DMS79 treated with DMSO at 0.1 percent for 48 hours (cell line): ENCODE measurements around the gene ACTL8.

ENCODE experiments used
- DNase-seq: peaks from one replicate; lab custom pipeline; 2025; lab: John Stamatoyannopoulos, UW

Gene ACTL8

DNA sequence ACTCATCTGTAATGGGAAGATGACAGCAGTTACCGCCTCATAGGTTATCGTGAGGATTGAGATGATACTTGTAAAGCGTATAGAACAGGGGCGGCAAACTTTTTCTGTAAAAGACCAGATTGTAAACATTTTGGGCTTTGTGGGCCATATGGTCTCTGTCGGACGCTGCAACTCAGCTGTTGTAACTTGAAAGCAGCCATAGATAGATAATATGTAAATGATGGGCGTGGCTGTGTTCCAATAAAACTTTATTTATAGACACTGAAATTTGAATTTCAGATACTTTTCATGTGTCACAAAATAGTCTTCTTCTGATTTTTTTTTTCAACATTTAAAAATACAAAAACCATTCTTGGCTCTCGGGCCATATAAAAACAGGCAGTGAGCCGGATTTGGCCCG lies 15.8 kb downstream of the ACTL8 start:
- no peak for DNase-seq

DNA sequence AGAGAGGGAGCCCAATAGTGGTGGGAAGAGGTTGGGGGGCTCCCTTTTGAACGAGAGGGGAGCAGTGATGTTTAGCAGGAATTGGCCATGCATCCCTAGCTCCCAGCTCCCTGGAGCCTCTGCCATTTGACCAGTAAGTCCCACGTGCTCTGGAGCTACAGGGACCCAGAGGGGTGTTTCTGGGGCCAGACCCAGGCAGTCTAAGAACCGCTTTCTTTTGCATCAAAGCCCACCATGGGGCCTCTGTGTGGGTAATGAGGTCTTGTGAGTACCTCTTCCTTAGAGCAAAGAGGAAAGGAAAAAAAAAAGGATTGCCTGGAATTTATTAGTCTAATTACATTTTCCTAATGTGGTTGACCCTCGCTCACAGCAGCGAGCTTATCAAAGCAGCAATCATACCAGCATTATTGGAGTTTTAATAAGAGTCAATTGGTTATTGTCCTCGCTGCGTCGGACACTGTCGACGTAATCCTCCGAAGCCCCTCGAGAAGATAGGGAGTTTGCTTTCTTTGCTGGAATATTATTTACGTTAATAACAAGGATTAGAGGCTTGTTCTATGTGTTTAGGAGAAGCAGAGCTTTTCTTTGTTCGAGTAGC lies 17.6 kb downstream of the ACTL8 start:
- DNase-seq: no peak

DNA sequence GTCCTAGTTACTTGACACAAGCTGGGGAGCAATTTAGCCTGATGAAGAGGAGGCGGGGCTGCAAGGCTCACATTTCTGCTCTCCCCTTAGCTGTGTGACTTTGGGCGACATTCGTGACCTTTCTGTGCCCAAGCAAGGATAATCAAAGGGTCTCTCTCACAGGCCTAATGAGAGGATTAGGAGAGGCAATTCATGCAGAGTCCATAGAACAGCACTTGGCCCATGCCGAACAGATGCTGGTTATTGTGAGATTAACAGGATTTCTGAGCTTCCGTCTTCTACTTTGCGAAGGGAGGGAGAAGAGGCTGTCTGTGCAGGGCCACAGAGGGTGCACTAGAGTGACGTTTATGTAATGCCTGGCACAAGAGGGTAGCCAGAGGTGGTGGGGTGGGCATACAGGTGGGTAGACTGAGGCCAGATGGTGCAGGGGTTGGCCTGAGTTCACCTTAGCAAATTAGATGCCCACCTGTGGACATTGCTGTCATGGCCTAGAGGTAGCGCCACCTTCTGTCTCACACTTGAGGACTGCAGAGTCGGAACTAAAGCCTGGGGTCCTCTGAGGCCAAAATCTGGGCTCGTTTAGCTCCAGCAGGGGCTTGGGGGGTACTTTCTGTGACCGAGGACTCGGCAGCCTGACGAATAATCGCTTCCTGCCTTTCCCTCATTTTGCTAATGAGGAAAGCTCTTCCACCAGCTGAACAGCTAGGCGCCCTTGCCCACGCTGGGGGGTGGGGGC lies 18.6 kb downstream of the ACTL8 start:
- no peak for DNase-seq

DNA sequence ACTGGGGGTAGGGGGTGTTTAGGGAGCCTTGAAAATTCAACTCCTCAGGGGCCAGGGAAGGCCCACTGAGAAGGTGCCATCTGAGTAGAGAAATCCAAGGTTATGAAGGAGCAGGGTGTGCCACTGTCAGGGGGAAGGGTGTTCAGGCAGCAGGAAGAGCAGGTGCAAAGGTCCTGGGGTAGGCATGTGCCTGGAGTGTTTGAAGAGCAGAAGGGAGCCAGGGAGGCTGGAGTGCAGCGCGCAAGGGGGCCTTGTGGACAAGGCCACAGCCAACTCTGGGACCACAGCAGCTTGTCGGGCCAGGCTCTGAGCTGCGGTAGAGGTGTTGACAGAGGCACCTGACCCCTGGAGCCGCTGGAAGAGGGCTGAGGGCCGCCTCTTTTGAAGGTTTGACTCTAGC lies 19.3 kb downstream of the ACTL8 start:
- DNase-seq: no peak

DNA sequence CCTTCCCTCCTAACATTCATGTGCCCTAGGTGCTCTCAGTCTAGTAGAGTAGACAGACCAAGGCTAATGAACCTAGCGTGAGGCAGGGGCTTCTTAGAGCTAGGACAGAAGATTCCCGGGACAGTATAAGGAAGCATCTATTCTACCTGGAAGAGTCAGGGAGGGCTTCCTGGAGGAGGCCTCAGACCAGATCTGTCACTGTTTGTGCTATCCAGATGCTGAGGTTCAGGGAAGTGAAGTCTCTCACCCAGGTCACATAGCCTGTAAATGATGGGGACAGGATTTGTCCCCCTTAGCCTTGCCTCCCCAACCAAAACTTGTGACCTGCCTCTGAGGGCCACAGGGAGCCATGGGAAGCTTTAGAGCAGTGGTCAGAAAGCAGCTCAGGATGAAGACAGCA lies 20.7 kb downstream of the ACTL8 start:
- no peak for DNase-seq

DNA sequence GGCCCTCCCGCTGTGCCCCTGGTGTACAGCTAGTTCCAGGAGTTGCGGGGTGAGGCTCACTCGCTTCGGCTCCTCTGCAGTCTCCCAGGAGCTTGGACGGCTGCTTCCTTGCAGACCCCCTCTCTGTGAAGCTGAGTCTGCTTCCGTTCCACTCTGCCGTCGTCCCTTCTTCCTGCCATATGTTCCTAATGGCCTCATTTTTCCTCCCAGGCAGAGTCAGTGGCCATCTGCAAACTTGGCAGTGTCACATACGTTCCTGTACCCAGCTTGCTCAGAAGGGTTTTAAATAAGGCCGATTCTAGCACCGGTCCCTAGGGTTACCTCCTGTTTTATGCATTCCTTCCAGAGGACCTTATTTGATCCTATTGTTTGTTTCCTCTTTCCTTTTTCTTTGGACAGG lies 21.3 kb downstream of the ACTL8 start:
- DNase-seq: no peak

DNA sequence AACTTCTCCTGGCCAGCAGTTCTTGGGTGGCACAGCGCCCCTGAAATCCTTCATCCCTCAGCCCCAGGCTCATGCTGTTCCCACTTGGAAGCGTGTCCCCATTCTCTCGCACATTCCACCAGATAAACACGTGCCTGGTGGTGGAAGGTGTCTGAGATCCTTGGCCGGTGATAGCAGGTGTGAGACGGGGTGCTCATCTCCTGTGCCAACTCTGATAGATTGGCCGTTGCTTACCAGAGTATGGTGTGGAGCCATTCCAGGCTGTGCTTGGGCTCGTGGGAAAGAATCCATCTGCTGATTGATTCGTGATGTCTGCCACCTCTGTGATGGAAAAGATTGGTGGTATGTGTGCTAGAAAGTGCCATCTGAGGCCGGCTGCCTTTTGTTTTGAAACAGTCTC lies 22.2 kb downstream of the ACTL8 start:
- no peak for DNase-seq

DNA sequence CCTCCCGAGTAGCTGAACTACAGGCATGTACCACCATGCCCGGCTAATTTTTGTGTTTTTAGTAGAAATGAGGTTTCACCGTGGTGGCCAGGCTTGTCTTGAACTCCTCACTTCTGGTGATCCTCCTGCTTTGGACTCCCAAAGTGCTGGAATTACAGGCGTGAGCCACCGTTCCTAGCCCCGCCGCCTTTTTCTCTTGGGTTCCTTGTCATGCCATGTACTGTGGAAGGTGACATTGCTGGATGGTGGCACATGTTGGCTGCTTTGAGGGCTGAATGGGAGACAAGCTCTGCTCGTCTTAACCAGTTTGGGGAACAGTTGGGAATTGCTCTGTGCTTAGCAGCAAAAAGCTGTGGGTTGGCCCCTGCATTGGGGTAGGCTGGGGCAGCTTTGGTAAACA lies 22.7 kb downstream of the ACTL8 start:
- DNase-seq: no peak

DNA sequence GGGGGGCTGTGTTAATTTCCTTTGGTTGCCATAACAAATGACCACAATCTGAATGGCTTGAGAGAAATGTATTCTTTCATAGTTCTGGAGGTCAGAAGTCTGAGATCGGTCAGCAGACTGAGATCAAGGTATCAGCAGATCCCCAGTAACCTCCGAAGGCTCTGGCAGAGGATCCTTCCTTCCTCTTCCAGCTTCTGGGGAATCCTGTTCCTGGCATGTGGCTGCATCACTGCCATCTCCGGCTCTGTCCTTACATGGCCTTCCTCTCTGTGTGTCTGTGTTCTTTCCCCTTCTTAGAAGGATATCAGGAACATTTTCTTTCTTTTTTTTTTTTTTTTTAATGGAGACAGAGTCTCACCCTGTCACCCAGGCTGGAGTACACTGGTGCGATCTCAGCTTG lies 25.8 kb downstream of the ACTL8 start:
- DNase-seq: no peak

DNA sequence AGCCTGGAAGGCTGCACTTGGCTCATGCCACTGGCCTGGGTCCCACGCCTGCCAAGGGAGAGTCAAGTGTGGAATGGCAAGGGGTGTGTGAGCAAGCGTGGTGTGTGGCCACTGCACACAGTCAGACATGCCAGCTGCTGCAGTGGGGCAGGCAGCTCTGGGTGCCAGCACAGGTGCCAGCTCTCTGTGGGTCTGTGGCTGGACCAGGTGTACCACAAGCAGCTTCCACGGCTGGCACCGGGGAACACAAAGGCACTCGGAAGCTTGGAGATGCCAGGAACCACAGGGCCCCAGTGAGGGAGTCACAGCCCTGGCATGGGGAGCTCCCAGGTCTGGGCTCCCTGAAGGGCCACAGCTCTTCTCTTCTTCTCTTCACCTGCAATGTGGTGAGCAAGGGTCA lies 34.8 kb downstream of the ACTL8 start:
- no peak for DNase-seq

DNA sequence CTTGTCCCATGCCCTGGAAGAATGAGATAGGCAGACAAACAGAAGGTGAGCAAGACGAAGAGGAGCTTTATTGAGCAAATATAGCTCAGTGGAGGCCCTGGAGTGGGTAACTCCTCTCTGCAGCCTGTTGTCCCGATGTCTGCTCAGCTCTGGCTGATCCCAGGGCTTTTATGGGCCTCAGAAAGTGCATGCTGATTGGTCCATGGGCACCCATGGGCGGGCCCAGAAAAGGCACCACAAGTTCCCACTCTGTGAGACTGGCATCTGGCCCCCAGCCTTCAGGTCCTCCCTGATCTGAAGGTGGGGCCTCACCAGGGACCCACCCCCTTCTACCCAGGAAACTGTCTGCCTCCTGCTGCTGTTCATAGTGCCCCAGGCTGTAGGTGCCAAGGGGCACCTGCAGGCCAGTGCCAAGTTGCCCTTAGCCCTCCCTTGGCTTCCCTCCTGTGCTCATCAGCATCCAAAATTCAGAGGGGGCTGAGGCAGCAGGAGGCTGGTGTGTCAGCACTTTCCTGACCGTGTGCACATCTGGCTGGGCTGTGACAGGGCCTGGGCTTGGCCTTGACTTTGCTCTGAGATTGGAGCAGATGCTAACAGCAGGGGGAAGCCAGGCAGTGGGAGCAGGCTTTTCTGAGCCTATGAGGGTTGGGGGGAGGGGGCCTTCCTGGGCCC lies 35.4 kb downstream of the ACTL8 start:
- DNase-seq: no peak

DNA sequence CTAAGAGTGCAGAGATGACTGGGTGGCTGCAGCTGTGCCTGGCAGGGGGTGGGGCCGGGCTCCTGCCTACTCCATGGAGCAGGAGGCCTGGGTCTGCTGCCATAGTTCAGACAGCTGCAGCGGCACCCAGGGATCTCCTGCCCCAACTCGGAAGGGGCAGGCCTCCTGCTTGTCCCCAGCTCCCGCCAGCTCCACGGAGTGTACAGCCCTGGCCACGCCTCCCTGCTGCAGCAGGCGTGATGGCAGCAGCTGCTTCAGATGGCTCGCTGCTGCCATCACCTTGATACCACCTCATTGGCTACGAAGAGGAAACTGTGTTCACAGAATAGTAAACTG lies 35.9 kb downstream of the ACTL8 start:
- DNase-seq: no peak

DNA sequence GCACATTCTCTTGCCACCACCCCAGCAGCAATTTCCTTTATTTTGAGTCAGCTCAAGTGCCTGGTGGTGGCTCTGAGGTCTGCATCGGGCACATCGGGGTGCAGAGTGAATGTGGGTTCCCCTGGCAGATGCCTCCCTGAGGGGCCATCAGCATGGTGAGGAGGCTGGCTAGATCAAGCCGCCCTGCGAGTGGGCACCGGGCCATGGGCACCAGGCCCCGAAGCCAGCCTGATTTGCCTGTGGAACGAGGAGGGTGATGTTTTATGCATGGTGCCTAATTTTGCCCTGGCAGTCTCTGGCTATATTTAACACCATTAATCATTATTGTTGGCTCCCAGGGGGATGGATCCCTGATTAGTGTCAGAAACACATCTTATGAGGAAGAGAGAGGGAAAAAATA lies 36.3 kb downstream of the ACTL8 start:
- no peak for DNase-seq

DNA sequence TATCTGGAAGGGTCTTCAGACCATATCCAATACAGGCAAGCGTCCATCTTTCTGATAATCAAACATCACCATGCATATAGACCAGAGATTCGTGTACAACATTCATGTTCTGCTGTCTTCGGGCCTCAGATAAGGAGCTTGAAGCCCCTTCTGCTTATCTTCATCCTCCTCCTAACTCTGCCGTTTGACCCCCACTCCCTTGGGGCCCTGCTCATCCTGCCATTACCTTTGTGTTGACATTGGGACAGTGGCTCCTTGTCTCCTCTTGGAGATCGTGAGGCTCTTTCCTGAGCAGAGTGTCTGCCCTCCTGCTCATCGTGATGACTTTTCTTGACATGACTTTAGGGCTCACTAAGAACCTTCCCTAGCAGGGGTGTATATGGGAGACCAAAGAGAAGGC lies 37.3 kb downstream of the ACTL8 start:
- no peak for DNase-seq

DNA sequence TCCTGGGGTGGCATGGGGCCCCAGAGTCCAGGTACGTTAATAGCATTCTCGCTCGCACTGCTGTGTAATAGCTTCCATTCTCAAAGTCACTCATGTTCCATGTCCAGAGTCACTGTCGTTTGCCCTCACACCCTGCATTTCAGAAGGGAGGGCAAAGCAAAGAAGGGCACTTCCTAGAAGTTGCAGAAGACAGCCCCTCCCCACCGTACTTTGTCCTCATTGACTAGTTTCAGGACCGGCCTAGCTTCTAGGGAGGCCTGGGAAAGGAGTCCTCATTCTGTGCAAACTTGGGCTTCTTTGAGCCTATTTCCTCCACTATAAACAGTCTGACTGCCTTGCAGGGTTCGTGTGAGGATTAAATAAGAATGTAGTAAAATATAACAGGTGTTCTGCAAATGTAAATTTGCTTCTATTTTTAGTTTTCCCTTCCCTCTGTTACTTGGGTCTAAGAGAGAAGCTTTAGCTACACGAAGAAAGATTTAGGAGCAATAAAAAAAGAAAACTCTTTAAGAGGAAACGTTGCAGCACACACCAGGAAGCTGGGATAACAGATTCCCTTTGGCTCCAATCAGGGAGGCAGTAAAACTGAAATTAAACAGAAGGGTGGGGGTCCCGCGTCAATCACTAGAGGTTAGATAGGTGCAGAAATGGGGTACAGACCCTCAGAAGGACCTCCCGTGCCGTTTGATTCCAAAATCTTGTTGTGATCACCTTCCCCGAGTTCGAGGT lies 40.1 kb downstream of the ACTL8 start:
- no peak for DNase-seq

DNA sequence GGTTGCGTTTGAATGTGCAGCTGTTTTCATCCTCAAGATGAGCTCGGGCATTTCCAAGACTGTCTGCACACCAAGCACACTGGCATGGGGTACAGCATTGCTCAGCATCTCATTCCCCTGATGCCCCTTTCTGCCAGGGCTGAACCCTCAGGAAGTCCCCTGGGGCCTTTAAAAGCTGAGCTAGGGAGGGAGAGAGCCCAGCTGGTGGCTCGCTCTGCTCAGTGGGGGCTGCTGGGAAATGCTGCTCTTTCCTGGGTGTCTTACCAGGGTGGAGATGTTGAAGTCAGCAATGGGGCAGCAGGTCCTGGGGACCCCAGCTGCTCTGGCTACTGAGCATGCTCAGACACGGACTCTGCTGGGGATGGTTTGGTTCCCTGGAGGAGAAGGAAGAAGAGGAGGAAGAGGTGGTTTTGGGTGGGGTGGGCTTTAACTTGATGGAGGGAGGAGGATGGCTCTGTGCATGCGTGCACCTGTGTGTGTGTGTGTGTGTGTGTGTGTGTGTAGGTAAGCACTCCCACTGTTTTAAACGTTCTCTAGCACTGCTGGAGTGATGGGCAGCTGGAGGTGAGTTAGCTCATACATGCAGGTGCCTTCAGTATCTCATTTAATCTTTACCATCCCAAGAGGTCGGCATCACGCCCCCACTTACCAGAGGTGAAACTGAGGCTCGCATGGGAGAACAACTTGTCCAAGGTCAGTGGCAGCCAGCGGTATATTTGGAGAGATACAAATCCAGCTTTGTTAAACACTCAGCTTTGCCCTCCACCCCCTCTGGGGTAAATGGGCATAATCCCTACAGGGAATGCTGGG lies 40.9 kb downstream of the ACTL8 start:
- DNase-seq: no peak

DNA sequence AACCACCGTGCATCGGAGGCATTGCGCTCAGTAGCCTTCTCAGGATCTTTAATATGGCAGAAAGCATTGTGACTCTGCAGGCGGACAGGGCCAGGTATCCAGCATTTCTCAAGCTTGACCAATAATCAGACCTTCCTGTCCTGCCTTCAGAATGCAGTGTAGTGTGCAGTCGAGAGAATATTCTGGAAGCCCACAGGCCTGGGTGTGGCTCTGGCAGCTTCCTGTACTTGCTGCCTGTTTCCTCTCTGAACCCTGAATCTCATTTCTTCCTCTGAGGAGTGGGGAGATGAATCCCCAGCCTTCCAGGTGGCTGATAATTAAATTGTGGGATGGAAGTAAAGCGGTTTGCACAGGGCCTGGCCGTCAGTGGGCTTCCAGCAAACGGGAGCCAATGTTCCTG lies 42.3 kb downstream of the ACTL8 start:
- no peak for DNase-seq

DNA sequence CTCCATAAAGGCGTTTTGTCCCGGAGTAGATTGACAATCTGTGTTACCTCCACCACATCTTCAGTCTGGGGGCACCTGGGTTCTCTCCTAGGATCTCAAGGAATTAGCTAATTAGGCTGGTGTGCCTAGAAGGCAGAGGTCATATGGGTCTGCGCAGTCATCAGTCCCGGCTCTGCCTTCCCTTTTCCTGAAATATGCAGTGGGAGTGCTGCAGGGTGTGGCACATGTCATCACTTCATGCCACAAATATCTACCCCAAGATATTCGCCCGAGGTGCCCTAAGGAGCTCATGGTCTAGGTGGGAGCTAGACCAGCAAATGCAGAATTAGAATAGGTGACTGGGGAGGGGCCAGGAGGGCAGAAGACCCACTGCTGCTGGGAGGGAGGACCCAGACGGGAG lies 42.9 kb downstream of the ACTL8 start:
- no peak for DNase-seq

DNA sequence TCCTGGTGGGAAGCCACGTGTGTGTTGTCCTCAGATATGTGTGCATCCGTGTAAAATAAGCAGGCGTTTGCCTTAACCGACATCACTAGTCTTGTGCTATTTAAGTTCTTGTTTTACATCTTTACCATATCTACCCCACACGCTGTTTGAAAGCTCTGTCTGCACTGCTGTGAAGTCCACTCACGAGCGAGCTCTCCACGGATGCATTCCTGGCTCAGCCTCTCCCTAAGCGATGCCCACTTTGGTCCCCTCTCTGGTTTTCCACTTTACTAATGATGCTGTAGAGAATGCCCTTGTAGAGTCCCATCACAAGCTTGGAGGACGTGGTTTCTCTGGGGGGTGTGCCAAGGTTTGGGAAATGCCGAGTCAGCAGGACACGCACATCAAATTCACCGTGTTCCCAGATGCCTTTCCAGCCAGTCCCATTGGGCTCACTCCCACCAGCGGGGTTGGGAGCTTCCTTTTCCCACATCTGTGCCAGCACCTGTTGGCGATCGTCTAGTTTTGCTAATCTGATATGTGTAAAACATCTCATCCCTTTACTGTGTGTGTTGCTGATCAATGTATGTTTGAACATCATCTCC lies 43.8 kb downstream of the ACTL8 start:
- DNase-seq: no peak

DNA sequence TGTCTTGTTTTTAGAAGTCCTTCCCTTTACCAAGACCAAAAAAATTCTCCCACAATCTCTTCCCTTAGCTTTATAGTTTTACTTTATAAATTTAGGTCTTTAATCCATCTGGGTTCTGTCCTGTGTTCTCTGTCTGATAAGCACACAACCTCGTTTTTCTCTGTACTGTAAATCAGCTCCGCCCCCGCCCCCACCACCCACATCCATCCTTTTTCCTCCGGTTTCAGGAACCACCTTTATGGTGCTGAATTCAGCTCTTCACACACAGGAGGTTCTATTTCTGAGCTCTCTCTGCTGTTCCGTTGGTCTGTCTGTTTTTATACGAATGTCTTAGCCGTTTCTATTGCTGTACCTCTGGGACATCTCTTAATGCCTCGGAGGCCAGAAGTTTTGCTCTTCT lies 44.5 kb downstream of the ACTL8 start:
- no peak for DNase-seq

DNA sequence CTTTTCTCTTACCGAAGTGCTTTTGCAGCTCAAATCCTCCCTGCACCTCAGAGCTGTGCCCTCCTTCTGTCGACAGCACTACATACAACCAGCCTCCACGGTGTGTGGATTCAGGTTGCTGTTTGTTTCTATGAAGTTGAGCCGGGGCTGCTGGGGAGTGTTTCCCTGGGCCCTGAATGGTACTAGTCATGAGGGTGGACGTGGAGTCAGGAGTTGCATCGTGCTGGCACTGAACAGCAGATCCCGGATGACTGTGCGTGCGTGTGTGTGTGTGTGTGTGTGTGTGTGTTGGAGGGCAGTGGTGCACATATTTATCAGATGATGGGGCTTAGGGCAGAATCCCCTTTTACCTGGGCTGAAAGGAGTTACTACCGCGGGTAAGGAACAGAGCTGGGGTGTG lies 47.0 kb downstream of the ACTL8 start:
- no peak for DNase-seq

DNA sequence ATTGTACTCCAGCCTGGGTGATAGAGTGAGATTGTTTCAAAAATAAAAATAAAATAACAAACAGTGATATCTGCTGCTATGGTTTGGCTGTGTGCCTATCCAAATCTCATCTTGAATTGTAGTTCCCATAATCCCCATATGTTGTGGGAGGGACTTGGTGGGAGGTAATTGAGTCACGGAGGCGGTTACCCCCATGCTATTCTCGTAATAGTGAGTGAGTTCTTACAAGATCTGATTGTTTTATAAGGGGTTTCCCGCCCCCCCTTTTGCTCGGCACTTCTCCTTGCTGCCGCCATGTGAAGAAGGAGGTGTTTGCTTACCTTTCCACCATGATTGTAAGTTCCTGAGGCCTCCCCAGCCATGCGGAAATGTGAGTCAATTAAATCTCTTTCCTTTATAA lies 47.8 kb downstream of the ACTL8 start:
- DNase-seq: no peak
